Measurements from ENCODE around the gene SYNE1. TPM values are rescaled to one million over a fixed set of nuclear protein-coding genes. Genes with fewer than 3 reads are reported as not detected.

SYNE1 gene
- total RNA-seq, 2 experiments from 2014 or later, result 74.6 to 140 TPM

- Histone ChIP-seq H3K9me2 (ENCODE audit: insufficient read depth, low read length) (no peaks in the 10 kb centered on the region), H3K36me3 (ENCODE audit: insufficient read depth, low read length) (no peaks in the 10 kb centered on the region), H3K4me3 (ENCODE audit: low read depth, low read length, poor library complexity, severe bottlenecking) (no peak overlapping the region), H3K4me2 (ENCODE audit: low read length) (no peak overlapping the region), H2AFZ (ENCODE audit: low read length) (no peak overlapping the region), H3K4me1 (ENCODE audit: insufficient read depth, low read length, poor library complexity, severe bottlenecking) (no peaks in the 10 kb centered on the region), H3K27ac (ENCODE audit: low read depth, low read length, poor library complexity, severe bottlenecking) (no peak overlapping the region), H3K9me3 (ENCODE audit: low read length) (no peaks in the 10 kb centered on the region), H4K20me1 (ENCODE audit: insufficient read depth, low read length) (no peaks in the 10 kb centered on the region), H3K79me2 (ENCODE audit: insufficient read depth, low read depth, low read length) (no peaks in the 10 kb centered on the region)
- POLR2A ChIA-PET, result no interaction called here
- no TSS peak for BruUV-seq (replicated peaks)
- intact Hi-C loops (cut with micrococcal nuclease; ENCODE audit: unreplicated experiment), result no loop called here
- CTCF ChIA-PET (ENCODE audit: unreplicated experiment), result no interaction called here
- TF ChIP-seq EZH2phosphoT487 (IDR thresholded peaks at IDR 0.05; ENCODE audit: borderline replicate concordance, low read depth, low read length), result no peak
- TF ChIP-seq CTCF (conservative IDR thresholded peaks at IDR 0.05; ENCODE audit: low read length), result no peak
- no peak for DNase-seq (ENCODE audit: low spot score)
Measured at GRCh38 chr6:152387091-152387490, 250.1 kb downstream of the SYNE1 start.

- intact Hi-C loops (cut with micrococcal nuclease; ENCODE audit: unreplicated experiment), result no loop called here
- ChIA-PET CTCF (ENCODE audit: unreplicated experiment) (no interaction called here), POLR2A (interaction anchor here (0.7 kb wide), 1 partner anchor 87 kb away, joined by 5 read pairs; no protein-coding TSS in a partner anchor)
- no peak for DNase-seq (ENCODE audit: low spot score)
- H3K27ac ChIP-seq (ENCODE audit: low read depth, low read length, poor library complexity, severe bottlenecking), result no peak overlapping the region
- H3K9me2 ChIP-seq (ENCODE audit: insufficient read depth, low read length), result no peaks in the 10 kb centered on the region
- no peaks in the 10 kb centered on the region for H3K9me3 ChIP-seq (ENCODE audit: low read length)
- no peak for TF ChIP-seq EZH2phosphoT487 (IDR thresholded peaks at IDR 0.05; ENCODE audit: borderline replicate concordance, low read depth, low read length)
- no peak for TF ChIP-seq CTCF (conservative IDR thresholded peaks at IDR 0.05; ENCODE audit: low read length)
- H2AFZ ChIP-seq (ENCODE audit: low read length), result no peak overlapping the region
- H3K4me1 ChIP-seq (ENCODE audit: insufficient read depth, low read length, poor library complexity, severe bottlenecking), result no peaks in the 10 kb centered on the region
- BruUV-seq (replicated peaks), result no TSS peak
- no peaks in the 10 kb centered on the region for H3K36me3 ChIP-seq (ENCODE audit: insufficient read depth, low read length)
- no peaks in the 10 kb centered on the region for H3K79me2 ChIP-seq (ENCODE audit: insufficient read depth, low read depth, low read length)
- H3K4me3 ChIP-seq (ENCODE audit: low read depth, low read length, poor library complexity, severe bottlenecking), result no peak overlapping the region
- no peaks in the 10 kb centered on the region for H4K20me1 ChIP-seq (ENCODE audit: insufficient read depth, low read length)
- H3K4me2 ChIP-seq (ENCODE audit: low read length), result no peak overlapping the region
Measured at GRCh38 chr6:152386131-152386530, 251.0 kb downstream of the SYNE1 start.

GRCh38 chr6:152380993-152381898 lies 255.9 kb downstream of the SYNE1 start:
- no peaks in the 10 kb centered on the region for H3K4me1 ChIP-seq (ENCODE audit: insufficient read depth, low read length, poor library complexity, severe bottlenecking)
- no peak for TF ChIP-seq EZH2phosphoT487 (IDR thresholded peaks at IDR 0.05; ENCODE audit: borderline replicate concordance, low read depth, low read length)
- no peak for TF ChIP-seq CTCF (conservative IDR thresholded peaks at IDR 0.05; ENCODE audit: low read length)
- intact Hi-C loops (cut with micrococcal nuclease; ENCODE audit: unreplicated experiment), result no loop called here
- no peak overlapping the region for H3K4me2 ChIP-seq (ENCODE audit: low read length)
- no peaks in the 10 kb centered on the region for H3K9me2 ChIP-seq (ENCODE audit: insufficient read depth, low read length)
- H3K79me2 ChIP-seq (ENCODE audit: insufficient read depth, low read depth, low read length), result no peaks in the 10 kb centered on the region
- H3K27ac ChIP-seq (ENCODE audit: low read depth, low read length, poor library complexity, severe bottlenecking), result no peak overlapping the region
- no peak overlapping the region for H3K4me3 ChIP-seq (ENCODE audit: low read depth, low read length, poor library complexity, severe bottlenecking)
- ChIA-PET CTCF (ENCODE audit: unreplicated experiment) (no interaction called here), POLR2A (no interaction called here)
- no peaks in the 10 kb centered on the region for H4K20me1 ChIP-seq (ENCODE audit: insufficient read depth, low read length)
- no peak overlapping the region for H2AFZ ChIP-seq (ENCODE audit: low read length)
- no peaks in the 10 kb centered on the region for H3K9me3 ChIP-seq (ENCODE audit: low read length)
- BruUV-seq (replicated peaks), result no TSS peak
- no peaks in the 10 kb centered on the region for H3K36me3 ChIP-seq (ENCODE audit: insufficient read depth, low read length)
- no peak for DNase-seq (ENCODE audit: low spot score)

All from OCI-LY7 (cell line).